GM19193 (cell line): ENCODE results near the gene GVQW3.

Experiments used
- POLR2A ChIP-seq: IDR thresholded peaks from 4 replicates; pipeline ENCODE4 v1.6.1; 2011; ENCODE audit not compliant: insufficient read depth, insufficient read length; ENCODE audit errors: extremely low read depth

Gene GVQW3

GRCh38 chr11:76455331-76455730 lies 74.2 kb downstream of the GVQW3 start:
- no peak for TF ChIP-seq POLR2A

GRCh38 chr11:76455931-76456330 lies 74.8 kb downstream of the GVQW3 start:
- TF ChIP-seq POLR2A = no peak

GRCh38 chr11:76456571-76456970 lies 75.4 kb downstream of the GVQW3 start:
- no peak for TF ChIP-seq POLR2A
